ENCODE data around the gene CCDC167.

The CCDC167 gene

GRCh38 chr6:37486121-37486839 is 13.4 kb downstream of the CCDC167 start:
- Histone ChIP-seq H3K27ac (replicated peaks) (no peak overlapping the region), H3K4me3 (replicated peaks; ENCODE audit: insufficient read depth, low read length) (no peak overlapping the region), H3K27me3 (ENCODE audit: insufficient read depth, poor library complexity, severe bottlenecking) (no peaks in the 10 kb centered on the region)
- TF ChIP-seq CTCF (IDR thresholded peaks at IDR 0.05; ENCODE audit: insufficient read depth, low read length) (no peak), GABPA (IDR thresholded peaks at IDR 0.05; ENCODE audit: low read depth) (no peak)
- no peak for DNase-seq (ENCODE audit: low read depth in 1 of 2, low spot score in 1 of 2)

- no peak overlapping the region for H3K27ac ChIP-seq (replicated peaks)
- no peak for DNase-seq (ENCODE audit: low read depth in 1 of 2, low spot score in 1 of 2)
- TF ChIP-seq SPI1 (IDR thresholded peaks at IDR 0.05; ENCODE audit: borderline replicate concordance, low read depth) = no peak
These were observed 14.4 kb downstream of the CCDC167 start for GRCh38 chr6:37485291-37485702.

GRCh38 chr6:37484786-37485170 is 14.9 kb downstream of the CCDC167 start:
- TF ChIP-seq POLR2AphosphoS5 (IDR thresholded peaks at IDR 0.05; ENCODE audit: low read depth) (no peak), GABPA (IDR thresholded peaks at IDR 0.05; ENCODE audit: low read depth) (no peak), CTCF (IDR thresholded peaks at IDR 0.05; ENCODE audit: insufficient read depth, low read length) (no peak), REST (IDR thresholded peaks at IDR 0.05; ENCODE audit: insufficient replicate concordance, low read depth) (no peak), SPI1 (IDR thresholded peaks at IDR 0.05; ENCODE audit: borderline replicate concordance, low read depth) (no peak)
- no peak for DNase-seq (ENCODE audit: low read depth in 1 of 2, low spot score in 1 of 2)

More at GRCh38 chr6:37485291-37485702, 14.4 kb downstream of the CCDC167 start:
- Histone ChIP-seq H3K27me3 (ENCODE audit: insufficient read depth, poor library complexity, severe bottlenecking) (no peaks in the 10 kb centered on the region), H3K4me3 (replicated peaks; ENCODE audit: insufficient read depth, low read length) (no peak overlapping the region)

GRCh38 chr6:37483917-37484785 is 15.5 kb downstream of the CCDC167 start:
- TF ChIP-seq CTCF (IDR thresholded peaks at IDR 0.05; ENCODE audit: insufficient read depth, low read length) = peak; percentile 74
- TF ChIP-seq SPI1 (IDR thresholded peaks at IDR 0.05; ENCODE audit: borderline replicate concordance, low read depth) = no peak
- DNase-seq (ENCODE audit: low read depth in 1 of 2, low spot score in 1 of 2) = peak; percentile 12 to 45
- Histone ChIP-seq H3K27me3 (ENCODE audit: insufficient read depth, poor library complexity, severe bottlenecking) (no peaks in the 10 kb centered on the region), H3K27ac (replicated peaks) (no peak overlapping the region), H3K4me3 (replicated peaks; ENCODE audit: insufficient read depth, low read length) (no peak overlapping the region)

More at GRCh38 chr6:37484786-37485170, 14.9 kb downstream of the CCDC167 start:
- Histone ChIP-seq H3K27ac (replicated peaks) (no peak overlapping the region), H3K4me3 (replicated peaks; ENCODE audit: insufficient read depth, low read length) (no peak overlapping the region), H3K27me3 (ENCODE audit: insufficient read depth, poor library complexity, severe bottlenecking) (no peaks in the 10 kb centered on the region)

All from HL-60 (cell line).